Measurements from ENCODE around the gene CDK19. TPM values are rescaled to one million over a fixed set of nuclear protein-coding genes. Genes with fewer than 3 reads are reported as not detected.

CDK19 gene
- total and polyA plus RNA-seq, 10 of the 15 experiments (the other 5 are each of a cell fraction or from before 2014, with no cell fraction given): 4.6 to 21.4 (median 12.4) TPM

GRCh38 chr6:110814102-110815014 lies 911 bp downstream of the CDK19 start (continued):
- TF ChIP-seq FOS (IDR thresholded peaks at IDR 0.05; ENCODE audit: borderline replicate concordance, extremely low read depth, insufficient read length): no peak
- TF ChIP-seq RELB (IDR thresholded peaks at IDR 0.05; ENCODE audit: low read depth): no peak
- 0 out of 2 replicates have a peak, but pooled peaks have one; percentile 8 for TF ChIP-seq TCF3 (IDR thresholded peaks at IDR 0.05; ENCODE audit: borderline replicate concordance, insufficient read depth, low read depth, low read length)
- TF ChIP-seq SRF (IDR thresholded peaks at IDR 0.05; ENCODE audit: low read depth in 2 of 2, low read length in 2 of 2): no peak
- TF ChIP-seq SPI1 (IDR thresholded peaks at IDR 0.05; ENCODE audit: borderline replicate concordance, insufficient read depth, low read depth, low read length): no peak
- TF ChIP-seq LARP7 (IDR thresholded peaks at IDR 0.05): peak; percentile 76; the same call in 1 of the 2 replicates
- no peak for TF ChIP-seq NRF1 (conservative IDR thresholded peaks at IDR 0.05; ENCODE audit: low read depth, low read length)
- TF ChIP-seq ZNF687 (IDR thresholded peaks at IDR 0.05): no peak
- TF ChIP-seq EGR1 (IDR thresholded peaks at IDR 0.05; ENCODE audit: borderline replicate concordance in 1 of 2, low read depth in 2 of 2, low read length in 2 of 2): peak in 1 of 2 experiments; percentile 87; a peak in 2 of 3 replicates
- no peak for TF ChIP-seq ZBTB40 (IDR thresholded peaks at IDR 0.05; ENCODE audit: borderline replicate concordance)
- peak; percentile 92 for TF ChIP-seq E2F4 (IDR thresholded peaks at IDR 0.05; ENCODE audit: low read depth, low read length)
- TF ChIP-seq EED (IDR thresholded peaks at IDR 0.05; ENCODE audit: low read depth): peak; percentile 26; the same call in 1 of the 2 replicates
- no peak for TF ChIP-seq RAD21 (IDR thresholded peaks at IDR 0.05; ENCODE audit: insufficient read depth, low read depth, low read length)
- TF ChIP-seq ZNF217 (IDR thresholded peaks at IDR 0.05): 0 out of 2 replicates have a peak, but pooled peaks have one; percentile 38
- TF ChIP-seq CBX3 (IDR thresholded peaks at IDR 0.05; ENCODE audit: borderline replicate concordance, low read depth): no peak

Data from GM12878 (cell line).